HepG2 (cell line): ENCODE results near the gene EYA2. TPM values are rescaled to one million over a fixed set of nuclear protein-coding genes. Genes with fewer than 3 reads are reported as not detected.

Source experiments
- ARNT ChIP-seq: fragments of 450-650 bp; IDR thresholded peaks from 2 replicates; pipeline ENCODE4 v1.6.1; 2017
- NCOA2 ChIP-seq: sonication (generic); formaldehyde crosslinking; IDR thresholded peaks from 2 replicates; pipeline ENCODE4 v1.8.0; 2022; ENCODE audit warnings: inconsistent platforms
- SETDB1 ChIP-seq: sonication (generic); formaldehyde crosslinking; IDR thresholded peaks from 2 replicates; pipeline ENCODE4 v1.5.1; 2020; ENCODE audit warnings: missing genetic modification reagents, mild to moderate bottlenecking, borderline replicate concordance
- ZEB1 ChIP-seq: IDR thresholded peaks from 2 replicates; pipeline ENCODE4 v1.6.1; 2012; ENCODE audit warnings: mild to moderate bottlenecking, low read depth, inconsistent platforms; ENCODE audit not compliant: insufficient replicate concordance
- ZFAT ChIP-seq: sonication (generic); formaldehyde crosslinking; conservative IDR thresholded peaks from 2 replicates; pipeline ENCODE4 v1.8.1; 2023; ENCODE audit warnings: missing genetic modification reagents, inconsistent platforms
- ZNF260 ChIP-seq: sonication (generic); formaldehyde crosslinking; IDR thresholded peaks from 2 replicates; pipeline ENCODE4 v1.4.0; 2020; ENCODE audit warnings: missing genetic modification reagents, low read depth, mild to moderate bottlenecking, borderline replicate concordance
- ZNF841 ChIP-seq: sonication (generic); formaldehyde crosslinking; IDR thresholded peaks from 2 replicates; pipeline ENCODE4 v1.8.1; 2023; ENCODE audit warnings: missing genetic modification reagents, borderline replicate concordance
- polyA plus RNA-seq, 8 experiments: library from polyadenylated mRNA; depleted of rRNA in 3 of 8; stranded (reverse) in 7 of 8; unstranded in 1 of 8; fragments of >200 nt; fragmentation: Illumina TruSeq in 4 of 8; extraction: Trizol in 4 of 8; gene quantifications; 2 replicates each; pipeline versions ENCODE4 v1.2.1 to v1.2.3, GENCODE V29; 2011 to 2016; ENCODE audit warnings: low read depth in 4 of 8, missing spikeins in 1 of 8, mixed read lengths in 1 of 8; ENCODE audit not compliant: insufficient read depth in 1 of 8
- total RNA-seq, 5 experiments: library from RNA; depleted of rRNA; stranded (reverse); fragments of >200 nt; fragmentation: Illumina TruSeq; extraction: Trizol; gene quantifications; 2 replicates each; pipeline ENCODE4 v1.2.3, GENCODE V29; 2016; ENCODE audit warnings: low read depth in 1 of 5
- TF ChIP-seq, protein P1 (sequence below): IDR thresholded peaks from 2 replicates; pipeline ENCODE4 v1.6.1; 2016
- TF ChIP-seq, protein P2 (sequence below): IDR thresholded peaks from 2 replicates; pipeline ENCODE4 v1.6.1; 2016; ENCODE audit warnings: mild to moderate bottlenecking, missing biosample characterization, missing genetic modification reagents
- TF ChIP-seq, protein P3 (sequence below): sonication (generic); formaldehyde crosslinking; IDR thresholded peaks from 2 replicates; pipeline ENCODE4 v1.4.0; 2020; ENCODE audit warnings: missing genetic modification reagents, mild to moderate bottlenecking, borderline replicate concordance
- TF ChIP-seq, protein P4 (sequence below): sonication (generic); formaldehyde crosslinking; conservative IDR thresholded peaks from 2 replicates; pipeline ENCODE4 v1.8.1; 2023; ENCODE audit warnings: missing genetic modification reagents
- TF ChIP-seq, protein P5 (sequence below): sonication (generic); formaldehyde crosslinking; IDR thresholded peaks from 2 replicates; pipeline ENCODE4 v1.4.0; 2020; ENCODE audit warnings: mild to moderate bottlenecking, missing genetic modification reagents

The EYA2 gene
- total and polyA plus RNA-seq, 2 of the 13 experiments (the other 11 are each of a cell fraction or from before 2014, with no cell fraction given) = not detected

DNA sequence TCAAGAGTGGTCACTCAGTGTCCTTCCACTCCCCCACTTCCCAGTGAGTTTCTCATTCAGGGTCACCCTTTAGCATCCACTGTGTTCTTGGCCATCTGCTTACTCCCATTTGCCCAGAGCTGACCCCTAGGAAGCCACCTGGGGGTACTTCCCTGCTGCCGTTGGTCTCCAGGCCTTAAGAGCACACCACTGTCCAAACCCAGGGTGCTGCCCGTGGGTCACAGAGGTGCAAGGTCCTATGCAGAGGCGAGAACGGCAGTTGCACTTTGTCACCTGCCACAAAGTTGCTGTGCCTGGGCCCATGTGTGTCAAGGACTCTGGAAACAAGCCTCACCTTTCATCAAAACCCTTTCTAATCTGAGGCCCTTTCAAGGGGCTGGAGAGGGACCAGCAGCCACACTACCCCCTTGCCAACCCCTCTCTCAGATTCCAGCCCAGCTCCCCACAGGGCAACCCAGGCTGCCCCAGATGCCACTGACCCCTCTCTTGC, 270.8 kb downstream of the EYA2 start (continued):
- TF ChIP-seq, protein P1, sequence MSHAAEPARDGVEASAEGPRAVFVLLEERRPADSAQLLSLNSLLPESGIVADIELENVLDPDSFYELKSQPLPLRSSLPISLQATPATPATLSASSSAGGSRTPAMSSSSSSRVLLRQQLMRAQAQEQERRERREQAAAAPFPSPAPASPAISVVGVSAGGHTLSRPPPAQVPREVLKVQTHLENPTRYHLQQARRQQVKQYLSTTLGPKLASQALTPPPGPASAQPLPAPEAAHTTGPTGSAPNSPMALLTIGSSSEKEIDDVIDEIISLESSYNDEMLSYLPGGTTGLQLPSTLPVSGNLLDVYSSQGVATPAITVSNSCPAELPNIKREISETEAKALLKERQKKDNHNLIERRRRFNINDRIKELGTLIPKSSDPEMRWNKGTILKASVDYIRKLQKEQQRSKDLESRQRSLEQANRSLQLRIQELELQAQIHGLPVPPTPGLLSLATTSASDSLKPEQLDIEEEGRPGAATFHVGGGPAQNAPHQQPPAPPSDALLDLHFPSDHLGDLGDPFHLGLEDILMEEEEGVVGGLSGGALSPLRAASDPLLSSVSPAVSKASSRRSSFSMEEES = no peak
- TF ChIP-seq SETDB1 (CRISPR knock-in tag) = 0 out of 2 replicates have a peak, but pooled peaks have one; percentile 55
- no peak for TF ChIP-seq ZFAT (CRISPR knock-in tag)
- TF ChIP-seq, protein P2, sequence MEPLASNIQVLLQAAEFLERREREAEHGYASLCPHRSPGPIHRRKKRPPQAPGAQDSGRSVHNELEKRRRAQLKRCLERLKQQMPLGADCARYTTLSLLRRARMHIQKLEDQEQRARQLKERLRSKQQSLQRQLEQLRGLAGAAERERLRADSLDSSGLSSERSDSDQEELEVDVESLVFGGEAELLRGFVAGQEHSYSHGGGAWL (CRISPR knock-in tag) = no peak
- 0 out of 2 replicates have a peak, but pooled peaks have one; percentile 37 for TF ChIP-seq NCOA2 (CRISPR knock-in tag)
- TF ChIP-seq, protein P3, sequence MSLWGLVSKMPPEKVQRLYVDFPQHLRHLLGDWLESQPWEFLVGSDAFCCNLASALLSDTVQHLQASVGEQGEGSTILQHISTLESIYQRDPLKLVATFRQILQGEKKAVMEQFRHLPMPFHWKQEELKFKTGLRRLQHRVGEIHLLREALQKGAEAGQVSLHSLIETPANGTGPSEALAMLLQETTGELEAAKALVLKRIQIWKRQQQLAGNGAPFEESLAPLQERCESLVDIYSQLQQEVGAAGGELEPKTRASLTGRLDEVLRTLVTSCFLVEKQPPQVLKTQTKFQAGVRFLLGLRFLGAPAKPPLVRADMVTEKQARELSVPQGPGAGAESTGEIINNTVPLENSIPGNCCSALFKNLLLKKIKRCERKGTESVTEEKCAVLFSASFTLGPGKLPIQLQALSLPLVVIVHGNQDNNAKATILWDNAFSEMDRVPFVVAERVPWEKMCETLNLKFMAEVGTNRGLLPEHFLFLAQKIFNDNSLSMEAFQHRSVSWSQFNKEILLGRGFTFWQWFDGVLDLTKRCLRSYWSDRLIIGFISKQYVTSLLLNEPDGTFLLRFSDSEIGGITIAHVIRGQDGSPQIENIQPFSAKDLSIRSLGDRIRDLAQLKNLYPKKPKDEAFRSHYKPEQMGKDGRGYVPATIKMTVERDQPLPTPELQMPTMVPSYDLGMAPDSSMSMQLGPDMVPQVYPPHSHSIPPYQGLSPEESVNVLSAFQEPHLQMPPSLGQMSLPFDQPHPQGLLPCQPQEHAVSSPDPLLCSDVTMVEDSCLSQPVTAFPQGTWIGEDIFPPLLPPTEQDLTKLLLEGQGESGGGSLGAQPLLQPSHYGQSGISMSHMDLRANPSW (CRISPR knock-in tag) = no peak
- TF ChIP-seq, protein P4, sequence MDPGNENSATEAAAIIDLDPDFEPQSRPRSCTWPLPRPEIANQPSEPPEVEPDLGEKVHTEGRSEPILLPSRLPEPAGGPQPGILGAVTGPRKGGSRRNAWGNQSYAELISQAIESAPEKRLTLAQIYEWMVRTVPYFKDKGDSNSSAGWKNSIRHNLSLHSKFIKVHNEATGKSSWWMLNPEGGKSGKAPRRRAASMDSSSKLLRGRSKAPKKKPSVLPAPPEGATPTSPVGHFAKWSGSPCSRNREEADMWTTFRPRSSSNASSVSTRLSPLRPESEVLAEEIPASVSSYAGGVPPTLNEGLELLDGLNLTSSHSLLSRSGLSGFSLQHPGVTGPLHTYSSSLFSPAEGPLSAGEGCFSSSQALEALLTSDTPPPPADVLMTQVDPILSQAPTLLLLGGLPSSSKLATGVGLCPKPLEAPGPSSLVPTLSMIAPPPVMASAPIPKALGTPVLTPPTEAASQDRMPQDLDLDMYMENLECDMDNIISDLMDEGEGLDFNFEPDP (CRISPR knock-in tag) = no peak
- TF ChIP-seq, protein P5, sequence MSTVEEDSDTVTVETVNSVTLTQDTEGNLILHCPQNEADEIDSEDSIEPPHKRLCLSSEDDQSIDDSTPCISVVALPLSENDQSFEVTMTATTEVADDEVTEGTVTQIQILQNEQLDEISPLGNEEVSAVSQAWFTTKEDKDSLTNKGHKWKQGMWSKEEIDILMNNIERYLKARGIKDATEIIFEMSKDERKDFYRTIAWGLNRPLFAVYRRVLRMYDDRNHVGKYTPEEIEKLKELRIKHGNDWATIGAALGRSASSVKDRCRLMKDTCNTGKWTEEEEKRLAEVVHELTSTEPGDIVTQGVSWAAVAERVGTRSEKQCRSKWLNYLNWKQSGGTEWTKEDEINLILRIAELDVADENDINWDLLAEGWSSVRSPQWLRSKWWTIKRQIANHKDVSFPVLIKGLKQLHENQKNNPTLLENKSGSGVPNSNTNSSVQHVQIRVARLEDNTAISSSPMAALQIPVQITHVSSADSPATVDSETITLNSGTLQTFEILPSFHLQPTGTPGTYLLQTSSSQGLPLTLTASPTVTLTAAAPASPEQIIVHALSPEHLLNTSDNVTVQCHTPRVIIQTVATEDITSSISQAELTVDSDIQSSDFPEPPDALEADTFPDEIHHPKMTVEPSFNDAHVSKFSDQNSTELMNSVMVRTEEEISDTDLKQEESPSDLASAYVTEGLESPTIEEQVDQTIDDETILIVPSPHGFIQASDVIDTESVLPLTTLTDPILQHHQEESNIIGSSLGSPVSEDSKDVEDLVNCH (CRISPR knock-in tag) = no peak
- TF ChIP-seq ZNF260 (CRISPR knock-in tag) = no peak
- TF ChIP-seq ZNF841 (CRISPR knock-in tag) = no peak
- no peak for TF ChIP-seq ARNT
- TF ChIP-seq ZEB1 = peak; percentile 33
